ENCODE measurements around the gene CASP6.

Gene CASP6

GRCh38 chr4:109702950-109703663 is at the start of gene CASP6:
TSS of gene CASP6 (minus strand) at chr4:109703445. CDS start at chr4:109703395, 50 bp downstream.
- peak; percentile 38 to 63 for DNase-seq (ENCODE audit: extremely low read depth in 1 of 2, low read depth in 1 of 2)

- DNase-seq (ENCODE audit: extremely low read depth in 1 of 2, low read depth in 1 of 2): no peak
These were observed 49.3 kb upstream of the CASP6 start for GRCh38 chr4:109752525-109752924.

GRCh38 chr4:109751852-109752251 is 48.6 kb upstream of the CASP6 start:
- no peak for DNase-seq (ENCODE audit: extremely low read depth in 1 of 2, low read depth in 1 of 2)

- no peak for DNase-seq (ENCODE audit: extremely low read depth in 1 of 2, low read depth in 1 of 2)
These were observed 47.5 kb upstream of the CASP6 start for GRCh38 chr4:109750652-109751244.

GRCh38 chr4:109749388-109750082 is 46.3 kb upstream of the CASP6 start:
- DNase-seq (ENCODE audit: extremely low read depth in 1 of 2, low read depth in 1 of 2): no peak

GRCh38 chr4:109748114-109748513 is 44.9 kb upstream of the CASP6 start:
- DNase-seq (ENCODE audit: extremely low read depth in 1 of 2, low read depth in 1 of 2): no peak

GRCh38 chr4:109746728-109747127 is 43.5 kb upstream of the CASP6 start:
- no peak for DNase-seq (ENCODE audit: extremely low read depth in 1 of 2, low read depth in 1 of 2)

- DNase-seq (ENCODE audit: extremely low read depth in 1 of 2, low read depth in 1 of 2): no peak
These were observed 42.6 kb upstream of the CASP6 start for GRCh38 chr4:109745830-109746229.

GRCh38 chr4:109739547-109739946 is 36.3 kb upstream of the CASP6 start:
- no peak for DNase-seq (ENCODE audit: extremely low read depth in 1 of 2, low read depth in 1 of 2)

- DNase-seq (ENCODE audit: extremely low read depth in 1 of 2, low read depth in 1 of 2): no peak
These were observed 35.0 kb upstream of the CASP6 start for GRCh38 chr4:109738104-109738872.

GRCh38 chr4:109735566-109736365 is 32.5 kb upstream of the CASP6 start:
- no peak for DNase-seq (ENCODE audit: extremely low read depth in 1 of 2, low read depth in 1 of 2)

GRCh38 chr4:109733728-109734127 is 30.5 kb upstream of the CASP6 start:
- DNase-seq (ENCODE audit: extremely low read depth in 1 of 2, low read depth in 1 of 2): no peak

GRCh38 chr4:109730619-109731545 is 27.6 kb upstream of the CASP6 start:
- no peak for DNase-seq (ENCODE audit: extremely low read depth in 1 of 2, low read depth in 1 of 2)

- DNase-seq (ENCODE audit: extremely low read depth in 1 of 2, low read depth in 1 of 2): peak; percentile 50 to 68
These were observed 26.7 kb upstream of the CASP6 start, which contains the start of gene PLA2G12A for GRCh38 chr4:109729718-109730618. TSS of gene PLA2G12A (minus strand) at chr4:109730070. CDS start at chr4:109729809, 261 bp downstream.

- peak; percentile 3 to 8 for DNase-seq (ENCODE audit: extremely low read depth in 1 of 2, low read depth in 1 of 2)
These were observed 26.0 kb upstream of the CASP6 start for GRCh38 chr4:109729117-109729717.

GRCh38 chr4:109728385-109728784 is 25.1 kb upstream of the CASP6 start:
- no peak for DNase-seq (ENCODE audit: extremely low read depth in 1 of 2, low read depth in 1 of 2)

GRCh38 chr4:109723110-109723509 is 19.9 kb upstream of the CASP6 start:
- DNase-seq (ENCODE audit: extremely low read depth in 1 of 2, low read depth in 1 of 2): no peak

- no peak for DNase-seq (ENCODE audit: extremely low read depth in 1 of 2, low read depth in 1 of 2)
These were observed 19.1 kb upstream of the CASP6 start for GRCh38 chr4:109722357-109722756.

Measured in activated CD8-positive, alpha-beta memory T cell treated with anti-CD3 and anti-CD28 coated beads for 1 hour (primary cell).